ENCODE data around the gene CLNK.

The CLNK gene

GRCh38 chr4:10715696-10716095 is 31.1 kb upstream of the CLNK start:
- DNase-seq (ENCODE audit: insufficient read length, low spot score), result no peak

GRCh38 chr4:10715135-10715534 is 30.6 kb upstream of the CLNK start:
- TF ChIP-seq POLR2A (IDR thresholded peaks at IDR 0.05; ENCODE audit: low read depth, low read length), result no peak
- no peak for FAIRE-seq

More at GRCh38 chr4:10715696-10716095, 31.1 kb upstream of the CLNK start:
- TF ChIP-seq POLR2A (IDR thresholded peaks at IDR 0.05; ENCODE audit: low read depth, low read length), result no peak
- no peak for FAIRE-seq

GRCh38 chr4:10713591-10713990 is 29.0 kb upstream of the CLNK start:
- FAIRE-seq (no peak), DNase-seq (ENCODE audit: insufficient read length, low spot score) (no peak)
- no peak for TF ChIP-seq POLR2A (IDR thresholded peaks at IDR 0.05; ENCODE audit: low read depth, low read length)

More at GRCh38 chr4:10715135-10715534, 30.6 kb upstream of the CLNK start:
- no peak for DNase-seq (ENCODE audit: insufficient read length, low spot score)

- DNase-seq (ENCODE audit: insufficient read length, low spot score) (no peak), FAIRE-seq (no peak)
- TF ChIP-seq POLR2A (IDR thresholded peaks at IDR 0.05; ENCODE audit: low read depth, low read length), result no peak
Measured at GRCh38 chr4:10706236-10706635, 21.7 kb upstream of the CLNK start.

GRCh38 chr4:10704430-10704810 is 19.9 kb upstream of the CLNK start:
- TF ChIP-seq POLR2A (IDR thresholded peaks at IDR 0.05; ENCODE audit: low read depth, low read length), result no peak
- FAIRE-seq (no peak), DNase-seq (ENCODE audit: insufficient read length, low spot score) (no peak)

- DNase-seq (ENCODE audit: insufficient read length, low spot score), result no peak
- FAIRE-seq, result no peak
- TF ChIP-seq POLR2A (IDR thresholded peaks at IDR 0.05; ENCODE audit: low read depth, low read length), result no peak
Measured at GRCh38 chr4:10703766-10704429, 19.3 kb upstream of the CLNK start.

GRCh38 chr4:10703156-10703555 is 18.6 kb upstream of the CLNK start:
- no peak for FAIRE-seq
- DNase-seq (ENCODE audit: insufficient read length, low spot score), result no peak
- TF ChIP-seq POLR2A (IDR thresholded peaks at IDR 0.05; ENCODE audit: low read depth, low read length), result no peak

- no peak for TF ChIP-seq POLR2A (IDR thresholded peaks at IDR 0.05; ENCODE audit: low read depth, low read length)
- no peak for DNase-seq (ENCODE audit: insufficient read length, low spot score)
- FAIRE-seq, result no peak
Measured at GRCh38 chr4:10701702-10702460, 17.3 kb upstream of the CLNK start.

GRCh38 chr4:10701161-10701560 is 16.6 kb upstream of the CLNK start:
- FAIRE-seq (no peak), DNase-seq (ENCODE audit: insufficient read length, low spot score) (no peak)
- no peak for TF ChIP-seq POLR2A (IDR thresholded peaks at IDR 0.05; ENCODE audit: low read depth, low read length)

GRCh38 chr4:10698172-10698571 is 13.6 kb upstream of the CLNK start:
- TF ChIP-seq POLR2A (IDR thresholded peaks at IDR 0.05; ENCODE audit: low read depth, low read length), result no peak
- DNase-seq (ENCODE audit: insufficient read length, low spot score) (no peak), FAIRE-seq (no peak)

- FAIRE-seq, result no peak
- no peak for DNase-seq (ENCODE audit: insufficient read length, low spot score)
- no peak for TF ChIP-seq POLR2A (IDR thresholded peaks at IDR 0.05; ENCODE audit: low read depth, low read length)
Measured at GRCh38 chr4:10697086-10697485, 12.5 kb upstream of the CLNK start.

GRCh38 chr4:10696253-10696652 is 11.7 kb upstream of the CLNK start:
- DNase-seq (ENCODE audit: insufficient read length, low spot score), result no peak
- no peak for TF ChIP-seq POLR2A (IDR thresholded peaks at IDR 0.05; ENCODE audit: low read depth, low read length)
- FAIRE-seq, result no peak

GRCh38 chr4:10694828-10695209 is 10.3 kb upstream of the CLNK start:
- no peak for TF ChIP-seq POLR2A (IDR thresholded peaks at IDR 0.05; ENCODE audit: low read depth, low read length)
- FAIRE-seq (no peak), DNase-seq (ENCODE audit: insufficient read length, low spot score) (no peak)

GRCh38 chr4:10694151-10694827 is 9.7 kb upstream of the CLNK start:
- DNase-seq (ENCODE audit: insufficient read length, low spot score) (no peak), FAIRE-seq (no peak)
- no peak for TF ChIP-seq POLR2A (IDR thresholded peaks at IDR 0.05; ENCODE audit: low read depth, low read length)

All from H54 (cell line).